H1 (cell line): Measurements from ENCODE around the gene APOO. TPM values are rescaled to one million over a fixed set of nuclear protein-coding genes. Genes with fewer than 3 reads are reported as not detected.

Experiments used
- SIN3A ChIP-seq, 2 experiments: IDR thresholded peaks in 1 of 2; conservative IDR thresholded peaks in 1 of 2; 2 replicates each; pipeline ENCODE4 v1.6.1; 2011 to 2012; ENCODE audit warnings: low read length in 2 of 2, improper control_type of control experiment in 1 of 2, low read depth in 1 of 2, mild to moderate bottlenecking in 1 of 2
- polyA plus RNA-seq, 7 experiments: library from polyadenylated mRNA; depleted of rRNA in 3 of 7; stranded (reverse) in 5 of 7; unstranded in 2 of 7; fragments of >200 nt in 5 of 7; fragments of 200-250 nt in 2 of 7; gene quantifications; 1 replicate in 5 of 7; 2 replicates in 1 of 7; 4 replicates in 1 of 7; pipeline versions ENCODE4 v1.2.1 to v1.2.3, GENCODE V29; 2011 to 2013; ENCODE audit warnings: missing spikeins in 2 of 7, mixed read lengths in 2 of 7
- total RNA-seq: library from RNA; stranded (reverse); fragmentation: NEBNext Ultra II Directional; extraction: Animal tissue kit (Norgen Biotek cat#: 25700); gene quantifications from 2 replicates; pipeline ENCODE4 v1.2.1, GENCODE V29; 2021

Gene APOO
- total and polyA plus RNA-seq, 2 of the 8 experiments (the other 6 are each of a cell fraction or from before 2014, with no cell fraction given): 25.7 to 45.0 TPM

- TF ChIP-seq SIN3A (conservative IDR thresholded peaks at IDR 0.05 in 1 of 2, IDR thresholded peaks at IDR 0.05 in 1 of 2; ENCODE audit: low read depth in 1 of 2, low read length in 2 of 2): no peak
These were observed 18.7 kb downstream of the APOO start (continued) for GRCh38 chrX:23888887-23889501.
